Bronchial epithelial cell (primary cell): ENCODE data around the gene MYO1D. TPM values are rescaled to one million over a fixed set of nuclear protein-coding genes. Genes with fewer than 3 reads are reported as not detected.

Experiments used
- DNase-seq: peaks from one replicate; pipeline ENCODE4 v3.0.0-alpha.2; 2010; ENCODE audit warnings: low read depth
- FAIRE-seq: peaks from 2 replicates; lab custom pipeline; 2011; peaks lifted over from hg19 to GRCh38; lab: Jason Lieb, UNC
- H3K27me3 ChIP-seq: 2 replicates; pipeline ENCODE4 v1.5.1; 2011; ENCODE audit warnings: low read length; ENCODE audit not compliant: control insufficient read depth, insufficient read depth
- H3K36me3 ChIP-seq: 2 replicates; pipeline ENCODE4 v1.5.1; 2011; ENCODE audit warnings: low read length; ENCODE audit not compliant: control insufficient read depth, insufficient read depth
- H3K4me3 ChIP-seq: 2 replicates; pipeline ENCODE4 v1.5.1; 2011; ENCODE audit warnings: mild to moderate bottlenecking, low read depth, low read length, control low read depth
- CTCF ChIP-seq: IDR thresholded peaks from 2 replicates; pipeline ENCODE4 v1.5.1; 2011; ENCODE audit warnings: mild to moderate bottlenecking, moderate library complexity, low read length, control low read depth, inconsistent platforms; ENCODE audit not compliant: insufficient read depth, severe bottlenecking
- total RNA-seq: library from RNA; depleted of rRNA; stranded (reverse); fragments of >200 nt; gene quantifications from 2 replicates; pipeline ENCODE4 v1.2.1, GENCODE V29; 2014

The MYO1D gene
- total RNA-seq, 1 donor from 2014 or later = 35.8 TPM

GRCh38 chr17:32627239-32627996 lies 249.5 kb downstream of the MYO1D start:
- Histone ChIP-seq H3K4me3 (no peak overlapping the region), H3K27me3 (no peaks in the 10 kb centered on the region), H3K36me3 (no peaks in the 10 kb centered on the region)
- TF ChIP-seq CTCF = no peak
- DNase-seq (peak; percentile 33), FAIRE-seq (peak; percentile 50)

GRCh38 chr17:32626379-32626791 lies 250.5 kb downstream of the MYO1D start:
- no peaks in the 10 kb centered on the region for H3K36me3 ChIP-seq
- no peak for FAIRE-seq
- no peak for TF ChIP-seq CTCF

GRCh38 chr17:32625971-32626370 lies 251.0 kb downstream of the MYO1D start:
- no peak overlapping the region for H3K4me3 ChIP-seq
- H3K27me3 ChIP-seq = no peaks in the 10 kb centered on the region
- H3K36me3 ChIP-seq = no peaks in the 10 kb centered on the region
- TF ChIP-seq CTCF = no peak
- DNase-seq (no peak), FAIRE-seq (peak; percentile 52)

More at GRCh38 chr17:32626379-32626791, 250.5 kb downstream of the MYO1D start:
- Histone ChIP-seq H3K27me3 (no peaks in the 10 kb centered on the region), H3K4me3 (no peak overlapping the region)
- DNase-seq = no peak

- DNase-seq (no peak), FAIRE-seq (no peak)
- no peaks in the 10 kb centered on the region for H3K36me3 ChIP-seq
- no peak for TF ChIP-seq CTCF
- no peaks in the 10 kb centered on the region for H3K27me3 ChIP-seq
- no peak overlapping the region for H3K4me3 ChIP-seq
These were observed 253.7 kb downstream of the MYO1D start for GRCh38 chr17:32623196-32623595.

GRCh38 chr17:32622540-32622939 lies 254.4 kb downstream of the MYO1D start:
- FAIRE-seq = no peak

More at GRCh38 chr17:32622540-32622939, 254.4 kb downstream of the MYO1D start:
- TF ChIP-seq CTCF = no peak
- H3K27me3 ChIP-seq = no peaks in the 10 kb centered on the region
- DNase-seq = no peak
- H3K36me3 ChIP-seq = no peaks in the 10 kb centered on the region
- H3K4me3 ChIP-seq = no peak overlapping the region
